Measurements from ENCODE around the gene ENPP7.

Gene ENPP7

DNA sequence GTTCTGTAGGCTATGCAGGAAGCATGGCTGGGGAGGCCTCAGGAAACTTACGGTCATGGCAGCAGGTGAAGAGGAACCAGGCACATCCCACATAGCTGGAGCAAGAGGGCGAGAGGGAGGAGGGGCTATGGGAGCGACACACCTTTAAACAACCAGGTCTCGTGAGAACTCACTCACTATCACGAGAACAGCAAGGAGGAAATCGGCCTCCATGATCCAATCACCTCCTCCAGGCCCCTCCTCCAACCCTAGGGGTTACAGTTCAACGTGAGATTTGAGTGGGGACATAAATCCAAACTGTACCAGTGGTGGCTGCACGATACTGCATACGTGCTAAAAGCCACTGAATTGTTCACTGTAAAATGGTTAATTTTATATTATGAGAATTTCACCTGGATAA, 26.1 kb upstream of the ENPP7 start:
- H3K27ac ChIP-seq (ENCODE audit: low read depth, low read length) = no peak overlapping the region

DNA sequence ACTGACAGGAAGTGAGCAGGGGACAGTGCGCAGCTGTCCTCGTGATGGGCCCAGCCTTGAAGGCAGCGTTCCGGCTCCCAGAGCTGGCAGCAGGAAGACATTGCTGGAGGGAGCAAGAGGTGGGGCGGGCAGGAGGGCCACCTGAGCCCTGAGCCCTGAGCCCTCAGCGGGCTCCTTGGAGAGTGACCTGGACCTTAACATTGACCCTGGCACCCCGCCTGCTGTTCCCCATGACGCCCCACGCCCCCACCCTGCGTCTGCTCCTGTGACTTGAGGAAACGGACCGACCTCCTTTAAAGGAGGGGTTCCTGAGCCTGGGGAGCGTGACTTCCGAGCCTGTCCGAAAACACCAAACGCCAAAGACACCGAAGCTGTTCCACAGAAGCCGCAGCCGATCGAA, 25.1 kb upstream of the ENPP7 start:
- Histone ChIP-seq H3K36me3 (ENCODE audit: insufficient read depth, low read length) (no peaks in the 10 kb centered on the region), H3K27me3 (ENCODE audit: insufficient read depth, low read length) (no peaks in the 10 kb centered on the region), H3K4me1 (ENCODE audit: control insufficient read depth, insufficient read depth, low read length, unreplicated experiment) (no peaks in the 10 kb centered on the region), H2AFZ (ENCODE audit: low read length, unreplicated experiment) (no peak overlapping the region), H3K27ac (ENCODE audit: low read depth, low read length) (no peak overlapping the region), H3K79me2 (ENCODE audit: control insufficient read depth, insufficient read depth, low read length, unreplicated experiment) (no peaks in the 10 kb centered on the region), H3K4me3 (ENCODE audit: low read depth, low read length) (no peak overlapping the region)

More for the DNA sequence above, 26.1 kb upstream of the ENPP7 start:
- Histone ChIP-seq H3K4me3 (ENCODE audit: low read depth, low read length) (no peak overlapping the region), H2AFZ (ENCODE audit: low read length, unreplicated experiment) (no peak overlapping the region), H3K79me2 (ENCODE audit: control insufficient read depth, insufficient read depth, low read length, unreplicated experiment) (no peaks in the 10 kb centered on the region), H3K36me3 (ENCODE audit: insufficient read depth, low read length) (no peaks in the 10 kb centered on the region), H3K27me3 (ENCODE audit: insufficient read depth, low read length) (no peaks in the 10 kb centered on the region), H3K4me1 (ENCODE audit: control insufficient read depth, insufficient read depth, low read length, unreplicated experiment) (no peaks in the 10 kb centered on the region)

DNA sequence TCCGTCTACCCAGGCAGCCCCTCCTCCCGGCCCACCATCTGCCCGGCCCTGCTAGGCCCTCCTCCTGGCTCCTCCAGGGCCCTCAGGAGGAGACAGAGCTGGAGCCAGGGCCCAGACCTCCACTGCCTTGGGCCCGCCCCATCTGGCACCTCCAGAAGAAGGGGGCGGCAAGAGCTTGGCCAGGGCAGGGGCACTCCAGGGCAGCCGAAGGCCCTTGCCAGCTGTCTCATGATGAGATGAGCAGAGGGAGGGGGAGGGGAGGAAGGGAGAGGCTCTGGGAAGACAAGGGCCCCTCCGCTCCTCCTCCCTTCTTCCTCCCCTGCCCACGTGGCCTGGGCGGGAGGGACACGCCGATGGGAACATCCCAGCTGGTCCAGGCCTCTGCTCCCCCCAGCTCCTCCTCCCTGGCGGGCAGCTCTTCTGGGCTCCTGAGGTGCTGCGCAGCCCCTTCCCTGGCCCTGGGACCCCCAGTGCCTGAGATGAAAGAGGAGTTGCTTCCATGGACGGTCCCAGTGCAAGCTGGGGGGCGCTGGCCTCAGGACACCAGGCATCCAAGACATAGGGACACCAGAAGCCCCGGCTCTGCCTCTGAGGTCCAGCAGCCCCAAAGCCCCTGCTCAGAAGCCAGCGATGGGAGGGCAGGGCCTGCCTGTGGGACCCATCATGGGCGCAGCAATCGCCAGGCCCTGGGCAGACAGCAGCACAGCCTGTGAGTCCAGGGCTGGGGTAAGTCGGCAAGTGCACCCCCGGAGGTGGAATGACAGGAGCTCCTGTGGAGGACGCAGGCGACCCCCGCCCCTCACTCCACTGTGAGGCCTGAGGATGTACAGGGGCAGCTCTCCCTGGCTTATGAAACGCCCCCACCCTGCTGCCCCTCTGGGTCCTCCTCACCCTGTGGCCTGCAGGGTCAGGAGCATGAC, 23.6 kb upstream of the ENPP7 start:
- no peaks in the 10 kb centered on the region for H3K27me3 ChIP-seq (ENCODE audit: insufficient read depth, low read length)
- no peaks in the 10 kb centered on the region for H3K4me1 ChIP-seq (ENCODE audit: control insufficient read depth, insufficient read depth, low read length, unreplicated experiment)
- no peak overlapping the region for H3K4me3 ChIP-seq (ENCODE audit: low read depth, low read length)
- no peak overlapping the region for H3K27ac ChIP-seq (ENCODE audit: low read depth, low read length)
- no peaks in the 10 kb centered on the region for H3K36me3 ChIP-seq (ENCODE audit: insufficient read depth, low read length)
- no peak overlapping the region for H2AFZ ChIP-seq (ENCODE audit: low read length, unreplicated experiment)
- H3K79me2 ChIP-seq (ENCODE audit: control insufficient read depth, insufficient read depth, low read length, unreplicated experiment) = no peaks in the 10 kb centered on the region

DNA sequence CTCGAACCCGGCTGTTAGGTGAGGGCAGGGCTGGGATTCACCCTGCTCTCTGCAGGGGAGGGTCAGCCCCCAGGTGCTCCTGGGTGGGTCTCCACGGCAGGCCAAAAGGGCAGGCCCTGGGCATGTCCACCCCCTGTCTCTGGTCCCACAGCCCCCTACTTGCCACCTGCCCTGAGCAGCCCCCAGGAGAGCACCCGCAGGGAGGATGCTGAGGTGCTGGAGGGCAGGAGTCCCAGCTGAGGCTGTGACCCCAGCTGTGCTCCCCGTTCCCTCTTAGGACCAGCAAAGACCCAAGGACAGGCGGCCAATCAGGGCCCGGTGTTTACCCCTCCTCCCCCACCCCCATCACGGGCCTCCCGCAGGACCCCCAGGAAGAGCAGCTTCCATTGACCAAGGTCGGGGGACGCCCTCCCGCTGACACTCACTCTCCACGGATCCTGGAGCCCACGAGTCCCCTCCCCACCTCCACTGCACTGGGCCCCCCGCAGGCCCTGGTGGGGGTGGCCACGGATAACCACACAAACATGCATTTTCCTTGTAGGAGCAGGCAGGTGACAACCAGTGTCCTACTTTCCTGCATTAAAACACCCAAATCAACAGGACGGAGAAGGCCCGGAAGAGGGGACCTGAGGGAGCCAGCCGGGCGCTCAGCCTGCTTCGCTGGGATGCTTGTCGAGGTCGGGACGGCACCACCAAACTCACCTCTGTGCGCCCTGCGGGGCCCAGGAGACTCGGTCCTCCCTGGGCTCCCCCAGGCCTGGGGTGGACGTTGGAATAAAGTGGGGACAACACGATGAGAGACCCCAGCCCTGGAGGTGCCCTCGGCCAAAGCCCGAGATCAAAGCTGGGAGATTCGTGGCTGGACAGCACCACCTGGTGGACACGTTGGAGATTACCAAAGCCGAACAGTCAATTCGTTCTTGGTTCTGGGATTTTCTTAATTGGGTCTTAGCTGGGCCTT, 22.5 kb upstream of the ENPP7 start:
- Histone ChIP-seq H3K36me3 (ENCODE audit: insufficient read depth, low read length) (no peaks in the 10 kb centered on the region), H3K4me1 (ENCODE audit: control insufficient read depth, insufficient read depth, low read length, unreplicated experiment) (no peaks in the 10 kb centered on the region), H3K27me3 (ENCODE audit: insufficient read depth, low read length) (0 out of 2 replicates have a peak, but pooled peaks cover 4% of the 10 kb centered on the region), H3K4me3 (ENCODE audit: low read depth, low read length) (no peak overlapping the region), H3K79me2 (ENCODE audit: control insufficient read depth, insufficient read depth, low read length, unreplicated experiment) (no peaks in the 10 kb centered on the region), H3K27ac (ENCODE audit: low read depth, low read length) (no peak overlapping the region), H2AFZ (ENCODE audit: low read length, unreplicated experiment) (no peak overlapping the region)

DNA sequence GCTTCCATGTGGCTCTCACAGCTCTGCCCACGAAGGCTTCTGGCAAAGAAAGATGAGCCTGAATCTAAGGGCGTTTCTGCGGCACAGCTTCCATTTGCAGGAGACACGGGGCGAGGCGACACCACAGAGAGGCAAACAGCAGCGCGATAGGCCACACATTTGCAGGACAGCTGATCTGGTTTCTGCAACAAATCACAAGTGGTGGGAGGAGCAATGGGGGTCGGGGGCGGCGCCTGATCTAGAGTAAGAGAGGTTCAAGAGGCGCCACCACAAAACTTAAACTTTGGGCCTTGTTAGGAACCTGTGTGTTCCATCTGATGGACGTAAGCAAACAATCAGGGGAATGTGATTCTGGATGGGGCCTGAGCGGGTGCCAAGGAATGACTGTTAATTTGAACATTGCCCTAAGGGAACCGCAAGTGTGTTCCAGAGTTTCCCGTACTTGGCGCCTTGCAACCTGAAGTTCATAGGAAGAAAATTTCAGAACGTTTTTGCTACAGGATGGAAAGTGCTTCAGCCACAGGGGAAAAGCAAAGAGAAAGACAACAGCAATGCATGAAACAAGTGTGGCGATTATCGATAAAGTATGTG, 18.9 kb upstream of the ENPP7 start:
- H3K4me1 ChIP-seq (ENCODE audit: control insufficient read depth, insufficient read depth, low read length, unreplicated experiment) = no peaks in the 10 kb centered on the region
- no peak overlapping the region for H3K27ac ChIP-seq (ENCODE audit: low read depth, low read length)
- peaks cover 22% of the 10 kb centered on the region for H3K27me3 ChIP-seq (ENCODE audit: insufficient read depth, low read length)
- no peaks in the 10 kb centered on the region for H3K36me3 ChIP-seq (ENCODE audit: insufficient read depth, low read length)
- H2AFZ ChIP-seq (ENCODE audit: low read length, unreplicated experiment) = no peak overlapping the region
- no peak overlapping the region for H3K4me3 ChIP-seq (ENCODE audit: low read depth, low read length)
- no peaks in the 10 kb centered on the region for H3K79me2 ChIP-seq (ENCODE audit: control insufficient read depth, insufficient read depth, low read length, unreplicated experiment)

DNA sequence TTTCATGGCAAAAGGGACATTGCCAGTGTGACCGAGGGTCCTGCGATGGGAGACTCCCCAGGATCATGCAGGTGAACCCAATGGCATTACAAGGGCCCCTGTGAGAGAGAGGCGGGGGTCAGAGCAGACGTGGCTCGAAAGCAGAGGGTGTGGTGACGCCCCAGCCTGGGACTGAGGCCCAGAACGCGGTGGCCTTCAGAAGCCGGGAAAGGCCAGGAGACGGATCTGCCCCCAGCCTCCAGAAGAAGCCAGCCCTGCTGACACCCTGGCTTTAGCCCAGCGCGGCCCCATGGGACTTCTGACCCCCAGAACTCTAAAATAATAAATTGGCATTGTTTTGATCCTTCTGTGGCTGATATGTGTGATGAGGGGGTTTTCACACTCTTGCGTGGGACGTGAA, 17.4 kb upstream of the ENPP7 start:
- H3K4me3 ChIP-seq (ENCODE audit: low read depth, low read length) = no peak overlapping the region
- H3K79me2 ChIP-seq (ENCODE audit: control insufficient read depth, insufficient read depth, low read length, unreplicated experiment) = no peaks in the 10 kb centered on the region
- no peak overlapping the region for H3K27ac ChIP-seq (ENCODE audit: low read depth, low read length)
- peaks cover 22% of the 10 kb centered on the region for H3K27me3 ChIP-seq (ENCODE audit: insufficient read depth, low read length)
- H2AFZ ChIP-seq (ENCODE audit: low read length, unreplicated experiment) = no peak overlapping the region
- no peaks in the 10 kb centered on the region for H3K4me1 ChIP-seq (ENCODE audit: control insufficient read depth, insufficient read depth, low read length, unreplicated experiment)
- no peaks in the 10 kb centered on the region for H3K36me3 ChIP-seq (ENCODE audit: insufficient read depth, low read length)

DNA sequence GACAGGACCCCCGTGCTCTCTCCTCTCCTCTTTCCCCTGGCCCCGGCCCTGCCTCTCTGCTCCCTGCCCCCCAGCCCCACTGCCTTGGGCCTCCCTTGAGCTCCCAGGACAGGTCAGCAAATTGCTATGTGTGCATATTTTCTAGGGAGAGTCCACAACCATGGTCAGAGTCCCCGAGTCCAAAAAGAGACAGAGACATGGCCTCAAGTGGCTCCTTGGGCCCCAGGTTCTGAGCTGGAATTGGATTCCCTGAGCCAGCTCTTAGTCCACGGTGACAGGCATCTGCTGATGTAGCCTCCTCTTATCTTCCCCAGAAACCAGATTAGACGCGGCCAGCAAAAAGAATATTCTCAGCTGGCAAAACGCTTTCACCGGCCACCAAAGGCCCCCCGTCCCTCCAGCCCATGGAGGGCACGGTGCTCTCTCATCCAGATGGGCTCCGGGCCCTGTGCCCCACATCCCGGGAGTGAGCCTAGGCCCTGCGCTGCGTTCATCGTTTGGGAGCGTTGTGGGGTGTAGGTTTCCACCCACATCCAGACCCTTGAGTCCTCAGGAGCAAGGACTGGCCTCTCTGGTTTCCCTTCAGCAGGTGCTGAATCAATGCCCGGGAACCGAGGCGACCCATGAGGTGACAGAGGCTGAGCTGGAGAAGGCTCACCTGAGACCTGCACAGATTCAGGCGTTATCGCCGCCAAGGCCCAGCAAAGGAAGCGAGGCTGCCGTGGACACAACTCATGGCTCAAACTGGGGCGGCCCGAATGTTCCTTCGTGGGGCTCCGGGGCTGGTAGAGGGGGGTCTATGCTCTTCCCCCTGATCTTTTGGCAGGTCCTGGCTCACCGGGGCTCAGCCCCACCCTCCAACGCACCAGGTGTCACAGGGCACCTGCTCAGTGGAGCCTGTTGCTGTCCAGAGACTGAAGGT, 16.3 kb upstream of the ENPP7 start:
- Histone ChIP-seq H3K4me1 (ENCODE audit: control insufficient read depth, insufficient read depth, low read length, unreplicated experiment) (no peaks in the 10 kb centered on the region), H3K27ac (ENCODE audit: low read depth, low read length) (no peak overlapping the region), H3K36me3 (ENCODE audit: insufficient read depth, low read length) (no peaks in the 10 kb centered on the region), H2AFZ (ENCODE audit: low read length, unreplicated experiment) (no peak overlapping the region), H3K4me3 (ENCODE audit: low read depth, low read length) (no peak overlapping the region), H3K79me2 (ENCODE audit: control insufficient read depth, insufficient read depth, low read length, unreplicated experiment) (no peaks in the 10 kb centered on the region), H3K27me3 (ENCODE audit: insufficient read depth, low read length) (peaks cover 22% of the 10 kb centered on the region)

DNA sequence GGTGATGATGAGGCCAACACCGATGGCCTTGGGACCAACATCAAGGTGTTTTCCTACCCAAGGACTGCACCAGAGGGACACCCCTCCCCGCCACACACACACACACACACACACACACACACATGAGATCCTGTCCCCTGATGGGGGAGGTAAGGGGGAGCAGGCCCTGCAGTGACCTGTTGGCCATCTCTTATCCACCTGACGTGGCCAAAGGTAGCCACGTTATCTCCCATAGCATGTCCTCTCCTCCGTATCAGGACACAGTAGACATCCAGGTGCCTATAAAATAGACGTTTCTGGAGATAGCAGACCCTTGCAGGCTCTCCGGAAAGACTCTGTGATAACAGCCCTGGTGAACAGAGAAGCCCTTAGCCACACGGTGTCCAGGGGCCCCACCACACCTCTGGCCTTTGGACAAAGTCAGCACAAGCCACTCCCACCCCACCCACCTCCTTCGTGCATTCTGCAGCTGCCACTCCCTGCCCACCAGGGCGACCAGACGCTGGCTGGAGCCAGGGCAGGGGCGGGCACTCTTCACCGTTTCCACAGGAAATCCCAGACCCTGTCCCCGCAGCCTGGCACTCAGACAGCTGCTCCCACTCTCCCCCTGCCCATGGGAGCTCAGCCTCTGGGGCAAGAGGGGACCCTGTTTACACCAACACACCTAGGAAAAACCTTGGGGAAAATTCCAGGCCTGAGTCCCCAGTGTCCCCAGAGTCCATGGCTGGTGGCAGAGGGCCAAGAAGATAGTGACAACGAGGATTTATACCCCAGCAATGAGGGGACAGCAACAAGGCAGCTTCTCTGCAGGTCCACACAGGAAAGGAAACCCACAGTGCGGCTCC, 15.4 kb upstream of the ENPP7 start:
- Histone ChIP-seq H3K4me3 (ENCODE audit: low read depth, low read length) (no peak overlapping the region), H2AFZ (ENCODE audit: low read length, unreplicated experiment) (no peak overlapping the region), H3K27ac (ENCODE audit: low read depth, low read length) (no peak overlapping the region), H3K4me1 (ENCODE audit: control insufficient read depth, insufficient read depth, low read length, unreplicated experiment) (no peaks in the 10 kb centered on the region), H3K79me2 (ENCODE audit: control insufficient read depth, insufficient read depth, low read length, unreplicated experiment) (no peaks in the 10 kb centered on the region), H3K36me3 (ENCODE audit: insufficient read depth, low read length) (no peaks in the 10 kb centered on the region), H3K27me3 (ENCODE audit: insufficient read depth, low read length) (peaks cover 22% of the 10 kb centered on the region)

DNA sequence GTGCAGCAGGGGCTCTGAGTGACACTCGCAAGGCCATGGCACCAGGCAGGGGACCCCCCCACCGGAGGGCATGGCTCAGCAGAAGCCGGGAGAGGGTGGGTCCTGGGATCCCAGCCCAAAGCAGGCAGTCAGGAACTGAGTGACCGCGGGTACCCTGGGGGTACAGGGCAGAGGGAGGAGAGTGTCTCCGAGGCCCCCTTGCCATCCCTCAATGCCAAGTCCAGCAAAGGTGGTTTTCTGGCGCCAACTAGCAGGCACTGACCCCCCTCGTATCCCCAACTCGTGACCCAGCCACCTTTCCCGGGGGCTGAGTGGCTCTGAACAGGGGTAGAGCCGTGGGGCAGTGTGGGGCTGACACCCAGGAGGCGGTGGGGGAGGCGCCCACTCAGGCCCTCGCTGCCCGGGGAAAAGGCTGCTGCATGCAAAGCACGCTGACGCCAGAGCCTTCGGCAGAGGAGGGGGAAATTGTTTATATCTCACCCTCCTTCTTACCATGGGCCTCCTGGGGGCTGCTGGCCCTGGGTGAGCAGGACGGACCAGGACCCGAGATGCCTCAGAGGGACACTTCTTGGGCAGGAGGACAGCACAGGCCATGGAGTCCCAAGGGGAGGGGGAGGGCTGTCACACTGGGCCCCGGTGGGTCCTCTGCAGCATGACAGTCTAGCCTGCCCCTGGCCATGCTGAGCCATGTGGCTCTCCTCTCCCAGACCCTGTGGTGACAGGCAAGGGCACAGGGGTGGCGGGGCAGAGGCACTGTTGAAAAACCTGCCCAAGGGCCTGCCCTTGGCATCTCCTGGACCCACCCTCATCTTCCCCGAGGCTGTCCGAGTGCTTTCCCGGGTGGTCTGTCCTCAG, 14.6 kb upstream of the ENPP7 start:
- H3K4me3 ChIP-seq (ENCODE audit: low read depth, low read length) = no peak overlapping the region
- H3K27me3 ChIP-seq (ENCODE audit: insufficient read depth, low read length) = peaks cover 23% of the 10 kb centered on the region
- no peaks in the 10 kb centered on the region for H3K4me1 ChIP-seq (ENCODE audit: control insufficient read depth, insufficient read depth, low read length, unreplicated experiment)
- H3K79me2 ChIP-seq (ENCODE audit: control insufficient read depth, insufficient read depth, low read length, unreplicated experiment) = no peaks in the 10 kb centered on the region
- no peaks in the 10 kb centered on the region for H3K36me3 ChIP-seq (ENCODE audit: insufficient read depth, low read length)
- no peak overlapping the region for H3K27ac ChIP-seq (ENCODE audit: low read depth, low read length)
- no peak overlapping the region for H2AFZ ChIP-seq (ENCODE audit: low read length, unreplicated experiment)

All from ACC112 (cell line).